Activated B cell treated with CpG ODN at 0.5 μM for 24 hours (primary cell): Measurements from ENCODE around the gene COQ4. TPM values are rescaled to one million over a fixed set of nuclear protein-coding genes. Genes with fewer than 3 reads are reported as not detected.

Experiments
- ATAC-seq: fragments of 200-7000 bp; cut with Tn5 transposase; one replicate; pipeline ENCODE4 v1.10.0; 2021; ENCODE audit warnings: low read depth, mild to moderate bottlenecking, moderate library complexity
- CTCF ChIA-PET: fragments of 350-600 bp; sonication (Branson Sonifier 250); formaldehyde crosslinking; loops from one replicate; lab custom pipeline; 2021; ENCODE audit warnings: antibody characterized with exemption; lab: Charles Lee
- POLR2A ChIA-PET: fragments of 350-600 bp; sonication (Branson Sonifier 250); formaldehyde crosslinking; loops from one replicate; lab custom pipeline; 2021; ENCODE audit warnings: antibody characterized with exemption; lab: Charles Lee
- DNase-seq: peaks from one replicate; pipeline ENCODE4 v3.0.0; 2022
- H3K27ac Mint-ChIP-seq: one replicate; pipeline ENCODE4 v1.8.0; 2020; ENCODE audit warnings: mixed read lengths
- H3K27me3 Mint-ChIP-seq: one replicate; pipeline ENCODE4 v1.8.0; 2021; ENCODE audit warnings: mixed read lengths
- H3K36me3 Mint-ChIP-seq: one replicate; pipeline ENCODE4 v1.8.0; 2021; ENCODE audit warnings: low read depth, mixed read lengths
- H3K4me1 Mint-ChIP-seq: one replicate; pipeline ENCODE4 v1.8.0; 2021; ENCODE audit warnings: mixed read lengths
- H3K4me3 Mint-ChIP-seq: one replicate; pipeline ENCODE4 v1.8.0; 2020; ENCODE audit warnings: mild to moderate bottlenecking, mixed read lengths
- H3K9me3 Mint-ChIP-seq: one replicate; pipeline ENCODE4 v1.8.0; 2020; ENCODE audit warnings: mixed read lengths
- CTCF ChIP-seq: fragments of 200-600 bp; IDR thresholded peaks from one replicate; pipeline ENCODE4 v1.8.0; 2022; ENCODE audit warnings: antibody characterized with exemption, mild to moderate bottlenecking
- intact Hi-C: fragments of 100-400 bp; cut with micrococcal nuclease; formaldehyde crosslinking; loops from one replicate; pipeline ENCODE4 v1.15.1; 2024
- total RNA-seq: library from RNA; stranded (reverse); gene quantifications from 2 replicates; pipeline ENCODE4 v1.2.3, GENCODE V29; 2022

COQ4 gene
- total RNA-seq, 1 donor from 2014 or later: 45.6 TPM

GRCh38 chr9:128361296-128361985 is 38.8 kb downstream of the COQ4 start:
- ChIA-PET POLR2A (interaction anchor here (0.6 to 1.5 kb wide), 3 partner anchors 9 to 130 kb away, joined by 3 to 17 read pairs (median 6); partner anchors contain the start of gene URM1), CTCF (interaction anchor here (0.8 to 3.3 kb wide), 15 partner anchors 10 to 221 kb away, joined by 3 to 27 read pairs (median 4); partner anchors contain the start of genes CERCAM and URM1)
- no peaks in the 10 kb centered on the region for H3K27me3 Mint-ChIP-seq
- DNase-seq (no peak), ATAC-seq (no peak)
- intact Hi-C loops: loop anchor here (5.0 kb wide), 1 partner anchor 64 kb away; no protein-coding TSS in a partner anchor
- H3K9me3 Mint-ChIP-seq: no peaks in the 10 kb centered on the region
- H3K4me1 Mint-ChIP-seq: peaks cover 13% of the 10 kb centered on the region
- peak overlapping the region; percentile 80 for H3K4me3 Mint-ChIP-seq
- H3K27ac Mint-ChIP-seq: no peak overlapping the region
- H3K36me3 Mint-ChIP-seq: no peaks in the 10 kb centered on the region
- no peak for TF ChIP-seq CTCF

GRCh38 chr9:128361986-128362646 is 39.5 kb downstream of the COQ4 start:
- Mint-ChIP-seq H3K9me3 (no peaks in the 10 kb centered on the region), H3K27me3 (no peaks in the 10 kb centered on the region), H3K4me3 (peak overlapping the region; percentile 80), H3K4me1 (peaks cover 13% of the 10 kb centered on the region), H3K36me3 (no peaks in the 10 kb centered on the region), H3K27ac (no peak overlapping the region)
- intact Hi-C loops: loop anchor here (1.0 to 5.0 kb wide), 3 partner anchors 9 to 65 kb away; partner anchors contain the start of gene URM1
- ChIA-PET CTCF (interaction anchor here (0.8 to 3.3 kb wide), 17 partner anchors 8 to 221 kb away, joined by 3 to 27 read pairs (median 4); partner anchors contain the start of genes CERCAM and URM1), POLR2A (interaction anchor here (0.5 to 1.5 kb wide), 4 partner anchors 9 to 1491 kb away, joined by 3 to 17 read pairs (median 4); partner anchors contain the start of genes SLC27A4 and URM1)
- peak; percentile 92 for ATAC-seq
- peak; percentile 70 for TF ChIP-seq CTCF
- DNase-seq: peak; percentile 48

- H3K9me3 Mint-ChIP-seq: no peaks in the 10 kb centered on the region
- no peak for ATAC-seq
Observed at GRCh38 chr9:128362774-128363173, 40.1 kb downstream of the COQ4 start.

GRCh38 chr9:128365525-128365924 is 42.9 kb downstream of the COQ4 start:
- Mint-ChIP-seq H3K27me3 (no peaks in the 10 kb centered on the region), H3K4me1 (peaks cover 19% of the 10 kb centered on the region), H3K9me3 (no peaks in the 10 kb centered on the region), H3K4me3 (no peak overlapping the region), H3K27ac (no peak overlapping the region), H3K36me3 (no peaks in the 10 kb centered on the region)
- no peak for DNase-seq
- ChIA-PET POLR2A (no interaction called here), CTCF (no interaction called here)
- TF ChIP-seq CTCF: no peak
- intact Hi-C loops: no loop called here
- no peak for ATAC-seq

More at GRCh38 chr9:128362774-128363173, 40.1 kb downstream of the COQ4 start:
- CTCF ChIA-PET: interaction anchor here (1.0 to 3.3 kb wide), 13 partner anchors 9 to 220 kb away, joined by 3 to 27 read pairs (median 4); partner anchors contain the start of genes CERCAM and URM1
- intact Hi-C loops: loop anchor here (1.0 to 5.0 kb wide), 3 partner anchors 9 to 65 kb away; partner anchors contain the start of gene URM1
- Mint-ChIP-seq H3K4me1 (peaks cover 13% of the 10 kb centered on the region), H3K4me3 (no peak overlapping the region), H3K27me3 (no peaks in the 10 kb centered on the region), H3K36me3 (no peaks in the 10 kb centered on the region), H3K27ac (no peak overlapping the region)
- DNase-seq: no peak
- POLR2A ChIA-PET: interaction anchor here (0.5 to 1.5 kb wide), 4 partner anchors 8 to 1491 kb away, joined by 3 to 17 read pairs (median 4); partner anchors contain the start of genes SLC27A4 and URM1
- no peak for TF ChIP-seq CTCF
